ENCODE results near the gene TLCD4. TPM values are rescaled to one million over a fixed set of nuclear protein-coding genes. Genes with fewer than 3 reads are reported as not detected.

The TLCD4 gene
- total and polyA plus RNA-seq, 2 of the 13 experiments (the other 11 are each of a cell fraction or from before 2014, with no cell fraction given): 4.7 to 14.5 TPM

DNA sequence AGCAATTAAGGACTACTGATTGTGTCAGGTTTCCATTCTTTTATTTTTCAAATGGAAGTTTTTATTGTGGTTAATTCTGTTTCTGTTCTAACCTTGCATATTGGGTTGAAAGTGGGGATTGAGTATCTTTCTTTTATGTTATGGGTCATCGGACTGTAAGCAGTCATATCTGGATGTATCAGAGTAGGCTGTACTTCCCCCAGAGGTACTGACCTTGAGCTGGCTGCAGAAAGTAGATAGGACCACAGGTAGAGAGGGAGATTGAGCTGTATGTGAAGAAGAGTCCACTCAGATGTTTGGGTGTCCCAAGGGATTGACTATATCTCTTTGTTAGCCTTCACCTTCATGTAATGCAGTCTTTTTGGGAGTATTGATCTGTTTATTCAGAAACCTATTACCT is 23.9 kb upstream of the TLCD4 start:
- no peaks in the 10 kb centered on the region for H3K9me3 ChIP-seq (ENCODE audit: low read length)
- in situ Hi-C loops (cut with HindIII; ENCODE audit: extremely low pct_ligation_motif_present, low pct_unique_long_range_greater_than_20kb): no loop called here
- POLR2A ChIA-PET: no interaction called here
- no peaks in the 10 kb centered on the region for H4K20me1 ChIP-seq (ENCODE audit: insufficient read depth, low read length)
- H3K27ac ChIP-seq (ENCODE audit: extremely low read length, insufficient read depth, low read length): no peak overlapping the region
- H3K9ac ChIP-seq (ENCODE audit: insufficient read depth, low read depth, low read length): no peak overlapping the region
- ATAC-seq: 0 out of 3 replicates have a peak, but pooled peaks have one; percentile 31
- CTCF ChIA-PET (ENCODE audit: low intra/inter-chr PET ratio, low total read pairs): no interaction called here
- 30% methylated on average over 1 of the region's 1 CpG for WGBS (ENCODE audit: low lambda C conversion rate)
- H3K4me3 ChIP-seq (replicated peaks in 1 of 3; ENCODE audit: insufficient read depth in 1 of 3, low read depth in 2 of 3, low read length in 3 of 3): no peak overlapping the region
- H3K79me2 ChIP-seq (ENCODE audit: insufficient read depth, low read length): no peaks in the 10 kb centered on the region
- no peaks in the 10 kb centered on the region for H3K27me3 ChIP-seq (ENCODE audit: control insufficient read depth in 1 of 2, insufficient read depth in 2 of 2, low read length in 2 of 2)
- DNase-seq (ENCODE audit: low spot score): no peak
- H2AFZ ChIP-seq (ENCODE audit: low read length): no peak overlapping the region
- intact Hi-C loops (cut with micrococcal nuclease; ENCODE audit: unreplicated experiment): no loop called here
- H3K36me3 ChIP-seq (replicated peaks in 1 of 2; ENCODE audit: control insufficient read depth in 1 of 2, insufficient read depth in 2 of 2, low read length in 2 of 2): no peaks in the 10 kb centered on the region
- no peak overlapping the region for H3K4me2 ChIP-seq (ENCODE audit: low read depth, low read length)
- peaks cover 28% of the 10 kb centered on the region for H3K4me1 ChIP-seq (ENCODE audit: insufficient read depth, low read length)
- BruUV-seq (replicated peaks): no TSS peak
- no peak for FAIRE-seq
- TF ChIP-seq ZNF317 (CRISPR knock-in tag; IDR thresholded peaks at IDR 0.05) (peak; percentile 95), NR2C2 (CRISPR knock-in tag; IDR thresholded peaks at IDR 0.05; ENCODE audit: borderline replicate concordance) (no peak)

- H3K27ac ChIP-seq (ENCODE audit: extremely low read length, insufficient read depth, low read length): no peak overlapping the region
- H3K4me2 ChIP-seq (ENCODE audit: low read depth, low read length): no peak overlapping the region
- in situ Hi-C loops (cut with HindIII; ENCODE audit: extremely low pct_ligation_motif_present, low pct_unique_long_range_greater_than_20kb): no loop called here
- no peak overlapping the region for H3K9ac ChIP-seq (ENCODE audit: insufficient read depth, low read depth, low read length)
- TF ChIP-seq E2F2 (CRISPR knock-in tag; IDR thresholded peaks at IDR 0.05; ENCODE audit: borderline replicate concordance) (no peak), CSRNP2 (CRISPR knock-in tag; conservative IDR thresholded peaks at IDR 0.05; ENCODE audit: low read depth) (no peak), KDM6A (CRISPR knock-in tag; IDR thresholded peaks at IDR 0.05; ENCODE audit: low read depth) (no peak)
- H3K9me3 ChIP-seq (ENCODE audit: low read length): no peaks in the 10 kb centered on the region
- H3K79me2 ChIP-seq (ENCODE audit: insufficient read depth, low read length): no peaks in the 10 kb centered on the region
- H3K36me3 ChIP-seq (replicated peaks in 1 of 2; ENCODE audit: control insufficient read depth in 1 of 2, insufficient read depth in 2 of 2, low read length in 2 of 2): no peaks in the 10 kb centered on the region
- ATAC-seq: no peak
- no peak overlapping the region for H2AFZ ChIP-seq (ENCODE audit: low read length)
- no TSS peak for BruUV-seq (replicated peaks)
- FAIRE-seq: no peak
- 4% methylated on average over 2 of the region's 2 CpGs for WGBS (ENCODE audit: low lambda C conversion rate)
- POLR2A ChIA-PET: interaction anchor here (0.8 kb wide), 1 partner anchor 10 kb away, joined by 3 read pairs; no protein-coding TSS in a partner anchor
- H3K27me3 ChIP-seq (ENCODE audit: control insufficient read depth in 1 of 2, insufficient read depth in 2 of 2, low read length in 2 of 2): no peaks in the 10 kb centered on the region
- H3K4me1 ChIP-seq (ENCODE audit: insufficient read depth, low read length): peaks cover 24% of the 10 kb centered on the region
- CTCF ChIA-PET (ENCODE audit: low intra/inter-chr PET ratio, low total read pairs): no interaction called here
- intact Hi-C loops (cut with micrococcal nuclease; ENCODE audit: unreplicated experiment): no loop called here
- H4K20me1 ChIP-seq (ENCODE audit: insufficient read depth, low read length): no peaks in the 10 kb centered on the region
- no peak overlapping the region for H3K4me3 ChIP-seq (replicated peaks in 1 of 3; ENCODE audit: insufficient read depth in 1 of 3, low read depth in 2 of 3, low read length in 3 of 3)
- DNase-seq (ENCODE audit: low spot score): no peak
These were observed 22.2 kb upstream of the TLCD4 start for GRCh38 chr1:95094923-95095322.
